ENCODE results near the gene HOTAIR. TPM values are rescaled to one million over a fixed set of nuclear protein-coding genes. Genes with fewer than 3 reads are reported as not detected.

The HOTAIR gene
- total RNA-seq, 2 donors from 2014 or later: not detected

- Mint-ChIP-seq H3K27ac (peak overlapping the region; percentile 41), H3K4me1 (ENCODE audit: low read depth) (peaks cover 80% of the 10 kb centered on the region), H3K27me3 (ENCODE audit: low read depth) (peaks cover 97% of the 10 kb centered on the region), H3K4me3 (peak overlapping the region; percentile 65 to 92), H3K9me3 (no peaks in the 10 kb centered on the region), H3K36me3 (ENCODE audit: insufficient read depth in 2 of 2) (peaks cover 0 to 3% of the 10 kb centered on the region in 2 donors)
- DNase-seq (no peak), ATAC-seq (replicated peaks in 1 of 2) (no peak)
These were observed 18.6 kb upstream of the HOTAIR start for GRCh38 chr12:53993162-53994008.

- Mint-ChIP-seq H3K4me3 (no peak overlapping the region), H3K4me1 (ENCODE audit: low read depth) (peaks cover 74% of the 10 kb centered on the region), H3K9me3 (no peaks in the 10 kb centered on the region), H3K36me3 (ENCODE audit: insufficient read depth in 2 of 2) (peaks cover 0 to 3% of the 10 kb centered on the region in 2 donors), H3K27me3 (ENCODE audit: low read depth) (peaks cover 97% of the 10 kb centered on the region), H3K27ac (no peak overlapping the region)
- peak in 1 of 2 donors; percentile 12 for ATAC-seq (replicated peaks in 1 of 2)
- no peak for DNase-seq
These were observed 17.7 kb upstream of the HOTAIR start for GRCh38 chr12:53992377-53992889.

DNA sequence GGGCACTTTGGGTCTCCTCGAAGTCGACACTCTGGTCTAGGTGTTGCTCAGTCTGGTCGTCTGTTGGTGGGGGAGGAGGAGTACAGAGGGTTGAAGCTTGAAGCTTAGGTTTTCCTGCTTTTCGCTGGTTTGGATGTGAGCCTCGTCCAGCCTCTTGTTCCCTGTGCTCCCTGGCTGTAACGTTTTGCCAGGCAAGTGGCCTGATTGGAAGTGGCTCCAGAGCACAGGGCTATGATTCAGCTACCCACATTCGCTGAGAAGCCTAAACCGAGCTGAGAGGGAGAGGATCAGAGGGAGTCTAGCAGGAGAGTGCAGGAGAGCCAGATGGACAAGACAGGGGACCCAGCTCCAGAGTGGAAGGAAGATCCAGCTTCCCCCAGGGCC lies 16.3 kb upstream of the HOTAIR start:
- Mint-ChIP-seq H3K27me3 (ENCODE audit: low read depth) (peaks cover 97% of the 10 kb centered on the region), H3K36me3 (ENCODE audit: insufficient read depth in 2 of 2) (peaks cover 0 to 3% of the 10 kb centered on the region in 2 donors), H3K4me3 (peak overlapping the region; percentile 15 to 31), H3K27ac (peak overlapping the region; percentile 40), H3K9me3 (no peaks in the 10 kb centered on the region), H3K4me1 (ENCODE audit: low read depth) (peaks cover 69% of the 10 kb centered on the region)
- DNase-seq: no peak
- no peak for ATAC-seq (replicated peaks in 1 of 2)

- DNase-seq (no peak), ATAC-seq (replicated peaks in 1 of 2) (no peak)
- no peaks in the 10 kb centered on the region for H3K9me3 Mint-ChIP-seq
- H3K27me3 Mint-ChIP-seq (ENCODE audit: low read depth): peaks cover 97% of the 10 kb centered on the region
- no peak overlapping the region for H3K27ac Mint-ChIP-seq
- peaks cover 66% of the 10 kb centered on the region for H3K4me1 Mint-ChIP-seq (ENCODE audit: low read depth)
- H3K4me3 Mint-ChIP-seq: peak overlapping the region; percentile 60 to 78
- H3K36me3 Mint-ChIP-seq (ENCODE audit: insufficient read depth in 2 of 2): peaks cover under 1 to 2% of the 10 kb centered on the region in 2 donors
These were observed 15.7 kb upstream of the HOTAIR start for GRCh38 chr12:53990311-53991076.

DNA sequence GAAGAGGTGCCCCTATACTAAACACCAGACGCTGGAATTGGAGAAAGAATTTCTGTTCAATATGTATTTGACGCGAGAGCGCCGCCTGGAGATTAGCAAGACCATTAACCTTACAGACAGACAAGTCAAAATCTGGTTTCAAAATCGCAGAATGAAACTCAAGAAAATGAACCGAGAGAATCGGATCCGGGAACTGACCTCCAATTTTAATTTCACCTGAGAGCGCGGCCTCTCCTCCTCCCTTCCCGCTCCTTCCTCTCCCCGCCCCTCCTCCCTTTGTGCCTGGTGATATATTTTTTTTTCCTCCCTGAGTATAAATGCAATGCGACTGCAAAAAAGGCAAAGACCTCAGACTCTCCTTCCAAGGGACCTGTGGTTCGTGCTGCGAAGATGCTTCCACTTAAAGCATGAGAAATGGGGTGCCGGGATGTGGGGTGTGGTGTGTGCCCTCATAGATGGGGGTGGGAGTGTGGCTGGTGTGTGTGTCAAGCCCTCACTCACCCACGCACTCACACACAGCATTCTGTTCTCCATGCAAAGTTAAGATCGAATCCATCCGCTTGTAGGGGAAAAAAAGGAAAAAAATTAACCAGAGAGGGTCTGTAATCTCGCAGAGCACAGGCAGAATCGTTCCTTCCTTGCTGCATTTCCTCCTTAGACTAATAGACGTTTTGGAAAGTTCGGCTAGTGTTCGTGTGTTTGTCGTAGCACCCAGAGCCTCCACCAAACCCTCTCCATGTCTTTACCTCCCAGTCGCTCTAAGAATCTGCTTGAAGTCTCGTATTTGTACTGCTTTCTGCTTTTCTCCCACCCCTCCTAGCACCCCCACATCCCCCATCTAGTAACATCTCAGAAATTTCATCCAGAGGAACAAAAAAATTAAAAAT lies 14.7 kb upstream of the HOTAIR start:
- ATAC-seq (replicated peaks in 1 of 2) (peak; percentile 13 to 21), DNase-seq (peak; percentile 34 to 51)
- Mint-ChIP-seq H3K4me3 (peak overlapping the region; percentile 75 to 78), H3K27me3 (ENCODE audit: low read depth) (peaks cover 98% of the 10 kb centered on the region), H3K4me1 (ENCODE audit: low read depth) (peaks cover 66% of the 10 kb centered on the region), H3K36me3 (ENCODE audit: insufficient read depth in 2 of 2) (peaks cover 0 to 1% of the 10 kb centered on the region in 2 donors), H3K27ac (no peak overlapping the region), H3K9me3 (no peaks in the 10 kb centered on the region)

DNA sequence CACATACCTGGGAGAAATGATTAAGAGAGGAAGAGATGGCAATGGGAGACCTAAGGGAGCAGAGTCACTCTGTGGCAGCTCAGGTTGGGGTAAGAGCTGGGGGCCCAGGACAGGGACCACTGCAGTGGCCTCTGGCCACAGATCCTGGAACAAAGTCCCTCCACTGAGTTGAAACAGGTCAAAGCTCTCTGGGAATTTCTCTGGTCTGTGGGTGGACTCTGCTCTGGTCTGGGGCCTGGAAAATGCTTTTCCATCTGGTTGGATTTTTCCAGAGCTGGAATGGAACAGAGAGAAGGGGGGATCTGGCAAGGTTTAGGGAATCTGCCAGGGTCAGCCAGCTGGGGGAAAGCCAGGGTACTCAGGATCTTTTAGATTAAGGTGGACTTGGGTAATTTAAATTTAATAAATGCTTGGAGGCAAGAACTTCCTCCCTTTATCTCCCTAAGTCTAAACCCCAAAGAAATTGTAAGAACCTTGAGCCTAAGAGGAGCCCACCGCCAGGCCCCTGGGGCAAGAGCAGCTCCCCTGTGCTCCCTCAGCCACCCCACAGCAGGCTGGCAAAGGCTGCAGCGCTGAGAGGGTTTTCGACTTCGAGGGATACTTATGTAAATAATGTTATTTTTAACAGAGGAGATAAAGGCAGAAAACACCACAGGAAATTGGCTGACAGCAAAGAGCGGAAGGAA lies 13.9 kb upstream of the HOTAIR start:
- no peak for DNase-seq
- Mint-ChIP-seq H3K4me3 (peak overlapping the region; percentile 75 to 78), H3K36me3 (ENCODE audit: insufficient read depth in 2 of 2) (peaks cover 0 to 1% of the 10 kb centered on the region in 2 donors), H3K27me3 (ENCODE audit: low read depth) (peaks cover 97% of the 10 kb centered on the region), H3K27ac (no peak overlapping the region), H3K4me1 (ENCODE audit: low read depth) (peaks cover 64% of the 10 kb centered on the region), H3K9me3 (no peaks in the 10 kb centered on the region)
- ATAC-seq (replicated peaks in 1 of 2): no peak

GRCh38 chr12:53987787-53988230 lies 13.1 kb upstream of the HOTAIR start:
- H3K27ac Mint-ChIP-seq: no peak overlapping the region

DNA sequence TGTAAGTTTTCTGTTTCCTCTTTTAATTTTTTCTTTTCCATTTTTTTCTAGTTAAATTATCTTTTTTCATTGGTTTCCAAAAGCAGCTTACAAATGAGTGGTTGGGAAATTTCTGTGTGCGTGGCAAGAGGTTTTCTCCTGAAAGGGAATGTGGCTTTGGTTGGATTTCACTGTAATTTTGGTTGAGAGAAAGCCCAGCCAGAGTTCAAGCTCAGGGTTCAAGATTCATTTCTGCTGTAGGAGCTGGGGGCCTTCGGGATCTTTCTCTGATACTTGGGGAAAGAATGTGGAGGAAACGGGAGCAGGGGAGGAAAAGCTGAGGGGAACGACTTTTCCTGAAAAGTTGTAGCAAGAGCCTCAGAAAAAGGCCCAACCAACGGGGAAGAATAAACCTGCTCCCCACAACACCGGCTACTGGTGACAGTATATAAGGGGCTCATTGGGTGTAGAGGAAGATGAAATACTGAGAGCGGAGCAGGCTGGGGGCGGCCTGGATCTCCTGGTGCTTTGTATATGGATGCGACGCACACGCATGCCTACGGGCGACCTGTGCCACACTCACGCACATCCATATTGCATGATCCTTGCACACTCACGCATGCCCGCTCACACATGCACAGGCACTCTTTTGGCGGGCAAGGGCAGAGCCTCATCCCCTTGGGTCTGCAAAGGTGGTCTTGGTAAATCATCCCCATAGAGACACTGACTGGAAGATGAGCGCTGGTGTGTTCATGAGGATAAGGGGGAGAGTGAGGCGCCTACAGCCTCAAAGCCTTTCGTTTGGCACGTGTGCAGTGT lies 12.1 kb upstream of the HOTAIR start:
- H3K9me3 Mint-ChIP-seq: no peaks in the 10 kb centered on the region
- ATAC-seq (replicated peaks in 1 of 2) (no peak), DNase-seq (no peak)
- peaks cover 58% of the 10 kb centered on the region for H3K4me1 Mint-ChIP-seq (ENCODE audit: low read depth)
- H3K27me3 Mint-ChIP-seq (ENCODE audit: low read depth): peaks cover 97% of the 10 kb centered on the region
- H3K36me3 Mint-ChIP-seq (ENCODE audit: insufficient read depth in 2 of 2): peaks cover 0 to 1% of the 10 kb centered on the region in 2 donors
- no peak overlapping the region for H3K27ac Mint-ChIP-seq
- H3K4me3 Mint-ChIP-seq: peak overlapping the region in 1 of 2 donors; percentile 79

More at GRCh38 chr12:53987787-53988230, 13.1 kb upstream of the HOTAIR start:
- DNase-seq (no peak), ATAC-seq (replicated peaks in 1 of 2) (no peak)
- H3K27me3 Mint-ChIP-seq (ENCODE audit: low read depth): peaks cover 97% of the 10 kb centered on the region
- H3K36me3 Mint-ChIP-seq (ENCODE audit: insufficient read depth in 2 of 2): peaks cover 0 to 1% of the 10 kb centered on the region in 2 donors
- H3K4me1 Mint-ChIP-seq (ENCODE audit: low read depth): peaks cover 64% of the 10 kb centered on the region
- no peaks in the 10 kb centered on the region for H3K9me3 Mint-ChIP-seq
- H3K4me3 Mint-ChIP-seq: no peak overlapping the region

DNA sequence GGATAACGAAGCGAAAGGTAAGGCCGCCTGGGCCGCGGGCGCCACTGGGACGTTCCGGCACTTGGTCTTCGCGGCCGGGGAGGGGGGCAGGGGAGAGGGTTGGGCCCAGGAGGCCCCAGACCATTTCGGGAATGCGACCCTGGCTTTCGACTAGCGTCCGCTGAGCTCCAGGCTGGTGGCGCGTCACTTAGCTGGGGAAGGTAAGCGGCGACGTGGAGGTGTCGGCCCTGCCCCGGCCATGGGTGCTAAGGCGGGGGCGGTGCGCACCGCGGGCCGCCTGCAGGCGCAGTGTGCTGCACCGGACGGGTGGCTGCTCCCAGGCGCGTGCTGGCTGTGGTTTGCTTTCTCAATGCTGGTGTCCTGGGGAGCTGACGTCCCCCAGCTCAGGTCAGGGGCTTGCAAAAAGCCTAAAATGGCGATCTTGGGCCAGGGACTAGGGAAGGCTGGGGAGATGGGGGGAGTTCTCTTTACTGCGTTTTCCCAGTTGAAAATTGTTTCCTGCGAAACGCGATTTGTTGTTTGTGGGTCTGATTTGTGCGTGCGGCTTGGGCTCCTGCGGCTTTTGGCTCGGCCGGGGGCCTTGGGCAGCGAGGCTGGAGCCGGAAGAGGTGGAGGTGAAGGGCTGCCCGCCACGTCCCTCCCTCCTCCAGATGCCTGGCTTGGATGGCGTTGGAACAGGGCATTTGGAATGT lies 11.4 kb upstream of the HOTAIR start:
- H3K9me3 Mint-ChIP-seq: no peaks in the 10 kb centered on the region
- peak; percentile 36 to 40 for DNase-seq
- peaks cover 56% of the 10 kb centered on the region for H3K4me1 Mint-ChIP-seq (ENCODE audit: low read depth)
- peaks cover 0 to 1% of the 10 kb centered on the region in 2 donors for H3K36me3 Mint-ChIP-seq (ENCODE audit: insufficient read depth in 2 of 2)
- peaks cover 97% of the 10 kb centered on the region for H3K27me3 Mint-ChIP-seq (ENCODE audit: low read depth)
- H3K4me3 Mint-ChIP-seq: peak overlapping the region; percentile 60 to 79
- H3K27ac Mint-ChIP-seq: no peak overlapping the region
- ATAC-seq (replicated peaks in 1 of 2): peak; percentile 44 to 45

GRCh38 chr12:53985692-53985993 lies 10.9 kb upstream of the HOTAIR start:
- peaks cover 0 to 1% of the 10 kb centered on the region in 2 donors for H3K36me3 Mint-ChIP-seq (ENCODE audit: insufficient read depth in 2 of 2)
- H3K9me3 Mint-ChIP-seq: no peaks in the 10 kb centered on the region
- DNase-seq (no peak), ATAC-seq (replicated peaks in 1 of 2) (no peak)
- H3K27me3 Mint-ChIP-seq (ENCODE audit: low read depth): peaks cover 97% of the 10 kb centered on the region
- peaks cover 56% of the 10 kb centered on the region for H3K4me1 Mint-ChIP-seq (ENCODE audit: low read depth)
- H3K4me3 Mint-ChIP-seq: peak overlapping the region; percentile 54 to 79
- H3K27ac Mint-ChIP-seq: no peak overlapping the region

All from activated T-cell treated with anti-CD3 and anti-CD28 coated beads, Interleukin-2, amount 50 U/mL, for 72 hours (primary cell).